GM21390 (cell line): Measurements from ENCODE around the gene TBC1D5.
A peak's percentile ranks its signal among the peaks of the same experiment; 100 is the strongest.

Source experiments
- ATAC-seq: cut with Tn5 transposase; IDR thresholded peaks from one replicate; pipeline ENCODE4 v1.9.1; 2021; ENCODE audit not compliant: unreplicated experiment

Gene TBC1D5

GRCh38 chr3:17187589-17188184 lies 554.7 kb downstream of the TBC1D5 start:
- no peak for ATAC-seq

GRCh38 chr3:17183951-17184550 lies 558.4 kb downstream of the TBC1D5 start:
- no peak for ATAC-seq

- peak; percentile 83 for ATAC-seq
Measured at GRCh38 chr3:17182166-17182565, 560.3 kb downstream of the TBC1D5 start.

DNA sequence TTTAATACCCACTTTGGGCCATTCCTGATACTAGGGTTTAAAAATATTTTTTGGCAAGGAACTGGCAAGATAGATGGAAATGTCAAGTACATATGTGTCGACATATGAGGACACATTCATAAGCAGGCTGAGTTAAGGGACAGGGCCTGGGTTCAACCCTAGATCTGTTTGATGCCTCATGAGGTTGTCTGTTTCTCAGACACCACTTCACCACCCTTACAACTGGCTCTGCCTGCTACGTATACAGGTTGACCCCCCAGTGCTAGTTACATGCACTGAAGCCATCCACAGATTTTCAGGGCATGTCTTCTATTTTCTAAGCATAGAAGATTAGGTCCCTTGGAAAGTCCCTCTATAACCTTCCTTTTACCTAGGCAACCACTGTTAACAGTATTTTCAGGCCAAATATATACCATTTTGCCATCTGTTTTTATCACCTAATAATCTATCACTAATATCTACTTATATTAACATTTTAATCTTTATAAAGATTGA lies 561.0 kb downstream of the TBC1D5 start:
- no peak for ATAC-seq

- peak; percentile 58 for ATAC-seq
Measured at GRCh38 chr3:17179381-17180205, 562.8 kb downstream of the TBC1D5 start.

DNA sequence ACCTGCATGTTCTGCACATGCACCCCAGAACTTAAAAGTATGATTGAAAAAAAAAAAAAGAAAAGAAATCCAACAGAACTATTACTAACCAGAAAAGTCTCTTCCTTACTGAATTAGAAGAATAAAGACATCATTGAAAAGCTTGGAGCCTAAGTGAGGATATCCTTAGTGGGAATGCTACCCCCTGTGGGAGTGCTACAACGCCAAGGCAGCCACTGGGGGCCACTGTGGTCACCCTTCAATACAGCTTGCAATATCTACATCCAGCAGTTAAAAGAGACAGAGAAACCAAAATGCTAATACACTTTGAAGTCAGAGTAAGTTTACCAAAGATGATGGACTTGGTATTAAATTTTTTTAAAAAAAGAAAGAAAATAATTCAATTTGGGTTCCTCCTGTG lies 565.7 kb downstream of the TBC1D5 start:
- ATAC-seq, result no peak

- no peak for ATAC-seq
Measured at GRCh38 chr3:17175187-17175807, 567.1 kb downstream of the TBC1D5 start.

DNA sequence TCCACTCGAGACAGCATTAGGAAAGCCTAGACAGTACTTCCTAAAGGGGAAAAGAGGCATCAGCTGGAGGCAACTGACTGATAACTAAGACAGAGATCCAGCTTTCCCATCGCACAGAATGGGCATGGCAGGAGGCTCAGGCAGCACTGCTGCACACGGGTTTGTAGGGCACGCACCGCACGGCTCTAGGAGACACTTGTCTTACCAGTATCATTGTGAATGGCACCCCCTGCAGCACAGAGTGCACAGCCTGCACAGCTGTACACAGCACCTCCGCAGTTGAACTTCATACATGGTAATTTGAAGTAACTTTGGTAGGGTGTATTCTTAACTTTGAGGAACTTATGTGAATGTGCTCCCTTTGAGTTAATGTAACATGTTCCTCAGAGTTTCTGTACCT lies 576.1 kb downstream of the TBC1D5 start:
- ATAC-seq, result no peak

DNA sequence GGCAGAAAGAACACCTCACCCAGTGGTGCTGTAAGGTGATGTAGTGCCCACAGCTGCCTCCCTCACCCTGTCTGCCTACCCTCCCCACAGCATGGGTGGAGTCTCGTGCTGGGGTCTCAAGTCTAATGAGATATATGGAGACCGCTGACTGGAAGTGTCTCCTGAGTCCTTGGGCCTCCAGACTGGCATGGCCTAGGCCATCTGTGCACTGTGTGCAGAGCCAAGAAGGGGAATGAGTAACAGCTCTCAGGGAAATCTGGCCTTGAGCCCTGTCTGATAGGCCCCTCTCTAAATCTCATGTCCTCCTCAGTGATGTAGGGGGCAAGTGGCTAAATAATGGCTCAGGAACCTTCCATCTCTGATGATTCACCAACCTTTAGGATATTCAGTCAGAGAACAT lies 580.3 kb downstream of the TBC1D5 start:
- no peak for ATAC-seq

DNA sequence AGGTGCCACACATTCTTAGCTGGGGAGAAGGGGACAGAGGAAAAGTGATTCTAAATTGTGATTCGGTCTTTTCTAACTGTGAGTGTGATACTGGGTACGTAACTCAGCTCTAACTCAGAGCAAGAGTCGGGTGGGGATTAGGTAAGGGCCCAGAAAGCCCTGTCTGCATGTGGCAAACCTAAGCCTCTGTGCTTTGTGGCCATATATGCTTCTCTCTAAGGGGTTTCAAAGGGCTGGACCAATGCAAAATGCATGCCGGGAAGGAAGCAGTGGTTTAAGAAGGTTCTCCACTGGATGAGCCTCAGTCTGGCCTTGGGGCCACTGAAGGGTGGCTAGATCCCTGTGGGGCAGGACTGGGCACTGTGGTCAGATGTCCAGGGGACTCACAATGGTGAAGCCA lies 581.8 kb downstream of the TBC1D5 start:
- ATAC-seq, result no peak

DNA sequence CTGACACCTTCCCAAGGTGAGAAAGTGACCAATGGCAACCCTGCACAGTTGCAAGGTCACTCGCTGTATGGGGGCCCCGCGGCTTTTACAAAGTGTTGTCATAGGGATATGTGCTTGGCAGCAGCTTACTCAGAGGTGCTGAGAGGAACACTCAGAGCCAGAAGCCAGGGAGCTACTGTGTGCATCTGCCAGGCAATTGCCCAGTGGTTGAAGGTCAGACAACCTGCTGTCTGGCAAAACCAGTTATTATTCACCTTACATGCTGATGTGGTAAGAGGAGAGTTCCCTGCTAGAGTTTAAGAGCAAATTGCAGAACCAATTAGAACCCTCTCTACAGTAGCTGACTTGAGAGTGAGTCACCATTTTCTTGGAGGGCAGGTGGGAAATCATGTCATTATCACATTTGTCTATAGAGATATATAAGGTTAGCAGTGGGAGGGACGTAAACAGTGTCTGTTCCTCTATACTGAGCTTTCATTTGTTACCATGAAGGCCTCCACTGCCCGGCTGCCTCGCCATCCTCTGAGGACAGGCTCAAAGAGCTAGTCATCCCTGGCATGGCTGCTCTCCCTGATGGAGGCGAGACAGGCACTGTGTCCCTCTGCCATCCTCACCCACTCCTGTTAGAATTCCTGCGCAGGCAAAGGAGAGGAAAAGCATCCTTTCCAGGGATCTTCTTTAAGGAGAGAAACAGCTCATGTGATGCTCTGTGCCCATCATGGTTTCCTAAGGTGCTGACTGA lies 583.3 kb downstream of the TBC1D5 start:
- no peak for ATAC-seq

DNA sequence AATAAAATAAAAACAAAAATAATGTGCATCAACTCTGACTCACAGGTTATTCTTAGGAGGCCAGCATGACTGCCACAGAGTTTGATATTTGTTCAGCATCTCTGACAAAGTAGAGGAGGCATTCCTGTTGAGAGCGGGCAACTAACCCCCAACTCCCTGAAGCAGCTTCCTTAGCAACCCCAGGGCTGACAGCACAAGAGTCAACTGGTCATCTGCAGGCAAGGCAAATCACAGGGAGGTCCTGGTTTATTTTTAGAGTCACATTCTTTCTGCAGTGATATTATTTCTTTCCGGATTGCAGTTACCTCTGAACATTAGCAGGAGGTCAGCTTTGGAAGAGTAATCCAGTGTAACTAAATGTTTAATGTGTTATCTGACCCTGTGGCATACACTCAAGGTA lies 584.7 kb downstream of the TBC1D5 start:
- ATAC-seq, result no peak

- ATAC-seq, result no peak
Measured at GRCh38 chr3:17156864-17157263, 585.6 kb downstream of the TBC1D5 start.

GRCh38 chr3:17155951-17156350 lies 586.5 kb downstream of the TBC1D5 start:
- no peak for ATAC-seq

- ATAC-seq, result no peak
Measured at GRCh38 chr3:17154941-17155340, 587.5 kb downstream of the TBC1D5 start.

DNA sequence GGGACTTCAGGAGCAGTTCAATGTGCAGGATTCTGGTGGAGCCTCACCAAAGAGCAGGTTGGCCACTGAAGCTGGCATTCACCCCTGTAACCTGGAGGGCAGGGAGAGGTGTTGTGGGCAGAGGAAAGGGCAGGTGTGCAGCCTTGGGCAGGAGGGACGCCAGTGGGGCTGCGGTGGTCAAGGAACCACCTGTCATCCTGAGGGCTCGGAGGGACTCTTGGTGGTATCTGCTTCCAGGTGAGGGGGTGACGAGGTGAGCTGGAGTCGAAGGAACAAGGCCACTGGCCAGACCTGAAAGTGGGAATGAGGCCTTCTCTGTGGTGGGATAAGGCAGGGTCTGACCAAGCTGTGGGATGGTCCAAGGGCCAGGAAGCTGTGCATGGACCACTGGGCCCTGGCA lies 588.2 kb downstream of the TBC1D5 start:
- ATAC-seq, result no peak

GRCh38 chr3:17153209-17153608 lies 589.2 kb downstream of the TBC1D5 start:
- ATAC-seq, result no peak

- ATAC-seq, result peak; percentile 97
Measured at GRCh38 chr3:17151598-17152373, 590.6 kb downstream of the TBC1D5 start.

DNA sequence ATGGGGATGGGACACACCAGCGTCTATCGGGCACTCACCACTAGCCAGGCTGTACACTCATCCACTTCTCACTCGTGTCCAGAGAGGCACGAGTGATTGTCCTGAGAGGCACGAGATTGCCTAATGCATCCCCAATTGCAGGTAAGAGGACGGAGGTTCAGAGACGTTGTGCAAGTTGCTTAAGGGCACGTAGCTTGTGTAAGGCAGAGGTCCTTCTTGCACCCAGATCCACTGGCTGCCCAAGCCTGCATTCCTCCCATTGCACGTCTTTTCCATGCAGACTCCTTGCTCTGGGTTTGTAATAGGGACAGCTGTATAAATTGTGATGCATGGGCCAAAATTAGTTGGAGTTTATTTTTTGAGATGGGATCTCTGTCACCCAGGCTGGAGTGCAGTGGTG lies 593.4 kb downstream of the TBC1D5 start:
- no peak for ATAC-seq

DNA sequence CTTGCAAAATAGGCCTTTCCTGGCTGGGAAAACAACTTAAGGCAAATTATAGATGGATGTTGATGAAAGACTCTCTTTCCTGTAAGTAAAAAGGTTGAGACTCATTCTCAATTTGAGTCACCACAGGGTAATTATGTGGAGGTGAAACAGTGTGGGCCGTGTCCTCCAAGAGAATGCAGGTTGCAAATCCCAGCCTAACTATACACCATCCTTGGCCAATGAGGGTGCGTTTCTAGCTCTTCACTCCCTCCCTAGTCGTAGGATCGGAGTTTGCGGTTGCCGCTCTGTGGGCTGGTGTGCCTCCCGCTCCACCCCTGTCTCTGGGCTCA lies 597.8 kb downstream of the TBC1D5 start:
- no peak for ATAC-seq
